CD4-positive, alpha-beta T cell treated with Interferon gamma for 1 hour (primary cell): ENCODE measurements around the gene HDAC5.
A peak's percentile ranks its signal among the peaks of the same experiment; 100 is the strongest.
"Not testable (repeated sequence)": the region's sequence is repeated elsewhere in the genome, so short reads cannot be mapped to it uniquely, and the experiment has no call there.

Source experiments
- DNase-seq: peaks from one replicate; pipeline ENCODE4 v3.0.0-alpha.2; 2020

Gene HDAC5

DNA sequence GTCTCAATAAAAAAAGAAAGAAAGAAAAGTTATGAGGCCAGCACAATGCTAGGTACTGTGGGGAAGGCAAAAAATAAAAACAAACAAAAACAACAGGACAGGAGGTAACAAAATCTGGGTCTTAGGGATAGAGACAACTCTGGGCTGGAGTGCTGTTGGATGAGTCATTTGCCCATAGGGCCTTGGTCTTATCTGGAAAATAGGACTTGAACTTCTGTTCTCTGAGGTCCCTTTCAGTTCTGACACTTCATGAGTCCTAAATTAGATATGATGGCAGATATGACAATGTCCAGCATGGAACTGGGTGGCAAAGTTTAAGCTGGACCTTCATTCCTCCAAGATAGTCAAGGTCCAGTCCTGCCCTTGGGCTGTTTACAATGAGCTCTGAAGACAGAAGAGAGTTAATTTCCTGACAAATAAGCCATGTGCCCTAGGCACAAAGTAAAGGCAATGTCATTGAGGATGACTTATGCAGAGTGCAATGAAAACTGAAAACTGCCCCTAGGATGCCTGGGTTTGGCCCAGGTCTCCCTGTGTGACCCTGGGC, 8.9 kb upstream of the HDAC5 start:
- no peak for DNase-seq

DNA sequence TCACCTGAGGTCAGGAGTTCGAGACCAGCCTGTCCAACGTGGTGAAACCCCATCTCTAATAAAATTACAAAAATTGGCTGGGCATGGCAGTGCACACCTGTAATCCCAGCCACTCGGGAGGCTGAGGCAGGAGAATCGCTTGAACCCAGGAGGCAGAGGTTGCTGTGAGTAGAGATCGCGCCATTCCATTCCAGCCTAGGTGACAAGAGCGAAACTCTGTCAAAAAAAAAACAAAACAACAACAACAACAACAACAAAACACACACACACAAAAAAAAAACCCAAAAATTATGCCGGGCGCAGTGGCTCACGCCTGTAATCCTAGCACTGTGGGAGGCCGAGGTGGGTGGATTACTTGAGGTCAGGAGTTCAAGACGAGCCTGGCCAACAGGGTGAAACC, 7.9 kb upstream of the HDAC5 start:
- not testable (repeated sequence) for DNase-seq

- no peak for DNase-seq
Measured at GRCh38 chr17:44130693-44131349, 7.4 kb upstream of the HDAC5 start.

DNA sequence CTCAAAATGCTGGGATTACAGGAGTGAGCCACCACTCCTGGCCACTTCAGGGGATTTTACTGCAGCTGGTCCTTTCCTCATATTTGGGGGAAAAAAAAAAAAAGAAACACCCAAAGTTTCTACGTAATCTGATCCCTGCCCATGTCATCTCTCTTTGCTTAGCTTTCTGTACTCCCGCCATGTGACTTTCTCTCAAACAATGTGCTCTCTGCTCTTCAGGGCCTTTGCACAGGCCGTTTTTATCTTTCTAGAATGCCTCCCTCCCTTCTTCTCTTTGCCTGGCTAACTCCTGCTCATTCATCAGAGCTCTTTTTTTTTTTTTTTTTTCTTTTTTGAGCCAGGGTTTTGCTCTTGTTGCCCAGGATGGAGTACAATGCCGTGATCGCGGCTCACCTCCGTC, 4.9 kb upstream of the HDAC5 start:
- DNase-seq: no peak

- no peak for DNase-seq
Measured at GRCh38 chr17:44124118-44124438, 637 bp upstream of the HDAC5 start.

DNA sequence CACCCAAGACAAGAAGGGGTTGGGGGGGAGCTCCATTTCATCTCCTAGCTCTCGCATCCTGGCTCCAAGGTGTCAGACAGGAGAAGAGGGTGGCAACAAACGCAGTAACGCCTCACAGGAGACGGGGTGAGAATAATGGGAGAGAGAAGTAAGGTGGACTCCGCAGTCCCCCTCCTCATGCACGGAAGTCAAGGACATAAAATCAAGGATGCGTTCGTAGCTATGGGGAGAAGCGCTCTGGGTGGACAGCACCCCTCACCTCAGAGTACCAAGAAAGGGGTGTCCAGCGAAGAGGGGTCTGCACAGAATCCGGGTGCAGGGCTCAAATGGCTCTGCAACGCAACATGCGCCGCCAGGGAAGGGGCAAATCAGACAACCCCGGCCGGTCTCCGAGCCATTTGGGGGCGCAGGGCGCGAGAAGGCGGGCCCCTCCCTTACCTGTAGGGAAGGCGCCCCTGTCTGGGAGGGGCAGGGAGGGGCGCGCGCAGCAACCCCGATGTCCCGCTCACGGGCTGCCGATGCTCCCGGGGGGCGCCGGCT, 555 bp downstream of the HDAC5 start:
- peak; percentile 16 for DNase-seq

DNA sequence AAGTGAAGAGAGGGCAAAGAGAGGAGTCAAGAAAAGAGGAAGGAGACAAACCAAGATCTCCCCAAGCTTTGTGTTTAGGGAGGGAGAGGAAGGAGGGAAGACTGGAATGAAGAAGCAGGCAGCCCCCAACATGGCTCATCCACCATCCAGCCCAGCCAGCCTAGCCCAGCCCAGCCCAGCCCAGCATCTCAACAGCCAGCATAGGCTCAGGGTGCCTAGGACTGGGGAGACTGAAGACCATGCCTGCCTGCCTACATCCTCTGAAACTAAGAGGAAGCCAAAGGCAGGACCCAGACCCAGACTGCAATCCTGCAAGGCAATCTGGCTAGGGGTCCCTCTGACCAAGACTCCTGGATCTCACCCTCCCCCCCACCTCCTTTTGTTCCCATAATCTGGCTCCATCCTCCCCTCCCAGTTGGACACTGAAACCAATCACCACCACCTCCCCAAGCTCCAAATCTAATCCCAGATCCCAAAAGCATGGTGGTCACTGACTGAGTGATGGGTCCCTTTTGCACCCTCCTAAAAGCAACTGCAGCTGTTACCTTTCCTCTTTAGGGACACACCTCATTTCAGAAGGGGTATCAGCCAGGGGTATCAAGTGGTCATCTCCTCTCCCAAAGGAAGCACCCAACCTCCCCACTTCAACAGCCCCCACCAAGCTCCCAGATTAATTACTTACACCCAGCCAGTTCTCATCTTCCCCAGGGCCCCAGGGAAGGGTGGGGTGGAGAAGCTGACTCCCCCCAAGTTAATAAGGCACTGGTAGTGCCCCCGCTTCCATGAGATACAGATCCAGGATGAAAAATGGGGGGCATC, 1.2 kb downstream of the HDAC5 start:
- no peak for DNase-seq

- DNase-seq: no peak
Measured at GRCh38 chr17:44120851-44121605, 2.4 kb downstream of the HDAC5 start.

GRCh38 chr17:44120281-44120680, 3.2 kb downstream of the HDAC5 start:
- DNase-seq: not testable (repeated sequence)

DNA sequence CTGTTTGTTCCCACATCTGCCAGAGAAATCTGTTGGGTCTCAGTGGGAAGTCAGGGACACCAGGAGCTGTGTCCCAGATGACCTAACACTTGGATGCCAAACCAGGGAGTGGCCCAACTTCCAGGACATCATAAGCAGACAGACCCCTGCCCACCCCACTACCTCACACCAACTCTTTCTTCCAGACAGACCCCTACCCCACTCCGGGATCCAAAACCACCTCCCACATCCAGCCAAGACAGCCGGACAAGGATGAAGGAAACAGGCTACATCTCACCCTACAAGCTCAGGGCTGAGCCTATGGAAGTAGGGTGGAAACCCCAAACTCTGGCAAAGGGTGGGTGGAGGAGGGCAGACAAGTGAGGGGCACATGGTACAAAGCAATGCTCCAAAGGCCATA, 3.6 kb downstream of the HDAC5 start:
- DNase-seq: no peak

GRCh38 chr17:44119062-44119461, 4.4 kb downstream of the HDAC5 start:
- DNase-seq: no peak

DNA sequence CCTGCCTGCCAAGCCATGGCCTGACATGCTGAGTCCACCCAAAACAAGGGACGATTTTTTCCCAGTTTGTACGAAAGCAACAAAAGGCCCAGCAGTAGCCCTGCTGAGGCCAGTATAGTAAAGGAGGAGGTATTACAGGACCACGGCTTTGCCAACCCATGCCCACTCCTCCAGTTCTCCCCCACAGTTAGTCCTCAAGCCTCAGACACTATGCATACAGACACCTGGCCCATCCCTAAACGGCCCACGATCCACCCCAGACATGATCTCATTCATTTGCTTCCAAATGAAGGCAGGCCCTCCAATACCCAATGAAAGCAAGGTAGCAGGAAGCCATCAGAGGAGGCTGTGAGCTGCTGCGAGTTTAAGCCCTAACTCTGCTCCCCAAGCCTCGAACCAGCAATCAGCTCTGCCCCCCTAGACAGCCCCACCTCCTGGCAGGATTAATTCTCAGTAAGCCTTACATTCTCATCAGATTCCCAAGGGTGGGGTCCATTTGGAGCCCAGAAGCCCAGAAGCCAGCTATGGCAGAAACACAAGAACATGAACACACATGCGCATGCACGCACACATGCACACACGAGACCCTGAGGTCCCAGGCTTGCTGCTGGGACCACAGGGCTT, 4.9 kb downstream of the HDAC5 start:
- DNase-seq: no peak

GRCh38 chr17:44117351-44117750, 6.1 kb downstream of the HDAC5 start:
- DNase-seq: no peak

GRCh38 chr17:44115585-44116415, 7.6 kb downstream of the HDAC5 start:
- no peak for DNase-seq

DNA sequence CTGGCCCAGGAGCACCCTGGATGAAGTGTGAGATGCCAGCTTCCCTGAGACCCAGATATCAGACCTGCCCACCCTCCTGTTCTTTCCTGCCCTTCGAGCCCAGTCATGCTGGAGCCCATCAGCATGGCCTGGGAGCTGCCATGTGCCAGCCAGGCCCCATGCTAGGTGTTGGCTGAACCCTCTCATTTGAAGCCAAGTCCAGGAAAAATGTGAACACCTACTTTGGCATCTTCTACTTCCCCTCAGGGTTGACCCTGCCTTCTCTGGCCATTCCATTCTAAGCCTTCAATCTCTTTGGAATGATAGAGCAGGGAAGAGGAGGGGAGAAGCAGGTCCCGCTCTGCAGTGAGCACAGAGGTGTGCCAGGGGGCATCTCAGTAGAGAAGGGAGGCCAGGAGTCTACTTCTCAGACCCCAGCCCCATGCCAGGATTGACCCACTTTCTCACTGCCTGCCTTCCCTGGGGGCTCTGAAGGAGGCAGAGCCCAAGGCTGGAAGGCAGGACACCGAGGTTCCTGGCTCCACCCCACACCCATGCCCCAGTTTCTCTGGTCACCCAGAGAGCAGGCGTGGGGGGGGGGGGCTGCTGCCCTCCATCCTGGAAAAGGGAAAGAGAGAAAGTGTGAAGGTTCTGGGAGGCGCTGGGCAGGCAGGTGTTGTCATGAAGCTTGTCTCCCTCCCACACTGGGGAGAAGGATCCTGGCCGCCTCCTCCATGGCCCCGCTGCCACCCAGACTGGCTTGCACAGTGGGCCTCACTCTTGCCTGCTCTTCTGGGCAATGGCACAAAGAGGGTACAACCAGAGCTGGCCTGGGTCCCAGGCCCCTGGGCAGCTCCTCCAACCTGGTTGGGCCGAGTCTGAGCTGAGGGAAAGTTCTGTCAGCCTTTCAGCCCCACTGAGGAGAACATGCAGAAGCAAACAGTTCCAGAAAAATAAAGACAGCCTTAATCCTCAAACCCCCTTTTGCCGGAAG, 9.3 kb downstream of the HDAC5 start:
- DNase-seq: no peak

- no peak for DNase-seq
Measured at GRCh38 chr17:44113382-44113781, 10.1 kb downstream of the HDAC5 start.

DNA sequence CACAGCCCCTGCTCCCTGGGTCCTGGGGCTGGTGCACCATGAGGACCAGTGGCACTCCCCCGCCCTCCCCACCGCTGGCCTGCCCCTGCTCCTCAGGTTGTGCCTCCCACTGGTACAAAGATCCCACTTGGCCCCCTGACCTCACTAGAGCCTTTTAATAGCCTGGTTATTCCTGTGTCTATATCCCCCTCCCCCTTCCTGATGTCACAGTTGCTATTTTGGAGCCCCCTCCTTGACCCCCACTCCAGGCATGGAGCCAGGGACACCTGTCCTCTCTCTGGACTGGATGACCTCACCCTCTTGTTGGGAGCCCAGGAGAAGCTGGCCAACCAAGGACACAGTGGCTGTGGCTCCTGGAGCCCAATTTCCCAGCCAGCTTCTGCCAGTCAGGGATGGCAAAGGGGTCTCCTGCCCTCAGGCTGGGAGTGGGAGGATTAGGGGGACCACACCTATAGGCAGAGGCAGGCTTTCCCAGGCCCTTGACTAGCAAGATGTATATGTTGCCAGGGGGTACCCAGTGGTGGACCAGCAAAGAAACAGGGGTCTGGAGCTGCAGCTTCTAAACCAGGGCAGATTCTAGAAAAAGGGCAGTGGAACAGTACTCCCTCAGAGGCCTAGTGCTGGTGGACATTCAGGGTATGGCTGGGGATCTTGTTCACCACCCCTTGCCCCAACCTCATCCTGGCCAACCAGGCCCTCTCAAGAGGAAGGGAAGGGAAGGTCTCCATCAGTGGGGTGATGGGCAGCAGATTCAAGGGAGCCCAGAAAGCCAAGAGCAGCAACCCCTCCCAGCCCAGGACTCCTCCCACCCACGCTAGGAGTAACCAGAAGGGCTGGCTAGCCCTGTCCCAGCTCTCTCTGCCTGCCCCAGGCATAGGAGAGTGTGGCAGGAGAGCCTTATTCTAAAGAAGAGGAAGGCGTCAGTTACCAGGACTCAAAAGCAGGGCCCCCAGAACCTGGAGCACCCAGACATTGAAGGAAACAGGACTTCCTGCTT, 10.9 kb downstream of the HDAC5 start:
- no peak for DNase-seq

- DNase-seq: no peak
Measured at GRCh38 chr17:44111777-44112176, 11.7 kb downstream of the HDAC5 start.
